HCT116 (cell line): ENCODE measurements around the gene XG. TPM values are rescaled to one million over a fixed set of nuclear protein-coding genes. Genes with fewer than 3 reads are reported as not detected.

Experiments used
- ATAC-seq: fragments of 200-7000 bp; cut with Tn5 transposase; 2 replicates; pipeline ENCODE4 v1.9.1; 2020; ENCODE audit warnings: mild to moderate bottlenecking, moderate library complexity
- BruUV-seq: library from RNA; stranded (reverse); fragments of 400-500 nt; replicated peaks from 2 replicates; lab custom pipeline; 2021; lab: Mats Ljungman, UMichigan
- CTCF ChIA-PET: fragments of 300-600 bp; sonication (Branson Sonifier 250); formaldehyde crosslinking; loops from one replicate; lab custom pipeline; 2021; ENCODE audit warnings: antibody characterized with exemption; lab: Charles Lee
- POLR2A ChIA-PET: fragments of 300-600, 350-600 bp; sonication (Branson Sonifier 250); formaldehyde crosslinking; loops from one replicate; lab custom pipeline; 2021; ENCODE audit warnings: antibody characterized with exemption; lab: Charles Lee
- RAD21 ChIA-PET, 2 experiments: fragments of 300-600 bp; sonication (Branson Sonifier 250); formaldehyde crosslinking; loops; one replicate each; lab custom pipeline; 2023; ENCODE audit warnings: low total read pairs in 2 of 2; ENCODE audit not compliant: uncharacterized antibody in 2 of 2, unreplicated experiment in 2 of 2, low non-redundant PET in 1 of 2; lab: Charles Lee
- DNase-seq: peaks from one replicate; pipeline ENCODE4 v3.0.0-alpha.2; 2010; ENCODE audit warnings: low read depth, low spot score
- H2AFZ ChIP-seq: fragments of 200-600 bp; shearing (Covaris generic), sonication (generic); 2 replicates; pipeline ENCODE4 v1.6.1; 2017; ENCODE audit warnings: low read depth, mixed run types, mixed read lengths, antibody characterized with exemption, low read length; ENCODE audit not compliant: poor library complexity, severe bottlenecking
- H3K27ac ChIP-seq: 2 replicates; pipeline ENCODE4 v1.5.1; 2012; ENCODE audit warnings: low read depth, low read length
- H3K27me3 ChIP-seq: fragments of 200-600 bp; sonication (generic); 2 replicates; pipeline ENCODE4 v1.6.1; 2016; ENCODE audit warnings: mixed run types, low read length, mixed read lengths; ENCODE audit not compliant: insufficient read depth
- H3K36me3 ChIP-seq, 2 experiments: fragments of 200-500 bp in 1 of 2; fragments of 200-600 bp in 1 of 2; sonication (Bioruptor generic) in 1 of 2; sonication (generic) in 1 of 2; 2 replicates each; pipeline versions ENCODE4 v1.5.1 to v1.6.1; 2014 to 2016; ENCODE audit warnings: low read length in 2 of 2, inconsistent platforms in 1 of 2, mixed read lengths in 1 of 2, mixed run types in 1 of 2; ENCODE audit not compliant: insufficient read depth in 2 of 2, control insufficient read depth in 1 of 2
- H3K4me1 ChIP-seq, 2 experiments: fragments of 200-600 bp in 1 of 2; sonication (generic) in 1 of 2; 2 replicates each; pipeline versions ENCODE4 v1.5.1 to v1.6.1; 2012 to 2017; ENCODE audit warnings: low read length in 2 of 2, inconsistent platforms in 1 of 2, mild to moderate bottlenecking in 1 of 2, mixed read lengths in 1 of 2, mixed run types in 1 of 2, moderate library complexity in 1 of 2; ENCODE audit not compliant: insufficient read depth in 2 of 2, control insufficient read depth in 1 of 2
- H3K4me2 ChIP-seq: fragments of 200-600 bp; sonication (generic); 2 replicates; pipeline ENCODE4 v1.6.1; 2017; ENCODE audit warnings: mixed run types, low read length, mixed read lengths
- H3K4me3 ChIP-seq, 2 experiments: fragments of 200-600 bp in 1 of 2; sonication (generic) in 1 of 2; replicated peaks in 1 of 2; 2 replicates each; pipeline ENCODE4 v1.5.1; 2011 to 2016; ENCODE audit warnings: low read length in 2 of 2, control low read depth in 1 of 2, low read depth in 1 of 2, mild to moderate bottlenecking in 1 of 2, mixed read lengths in 1 of 2, mixed run types in 1 of 2
- H3K79me2 ChIP-seq: fragments of 200-600 bp; sonication (generic); 2 replicates; pipeline ENCODE4 v1.6.1; 2017; ENCODE audit warnings: mild to moderate bottlenecking, mixed run types, low read length, moderate library complexity, mixed read lengths; ENCODE audit not compliant: insufficient read depth
- H3K9ac ChIP-seq: fragments of 200-600 bp; sonication (generic); 2 replicates; pipeline ENCODE4 v1.6.1; 2016; ENCODE audit warnings: low read length, mixed read lengths
- H3K9me2 ChIP-seq: fragments of 200-600 bp; sonication (generic), shearing (Covaris generic); 2 replicates; pipeline ENCODE4 v1.6.1; 2017; ENCODE audit warnings: mixed run types, mild to moderate bottlenecking, moderate library complexity; ENCODE audit not compliant: insufficient read depth
- H3K9me3 ChIP-seq, 2 experiments: fragments of 200-500 bp in 1 of 2; fragments of 200-600 bp in 1 of 2; sonication (Bioruptor generic) in 1 of 2; sonication (generic) in 1 of 2; 2 replicates each; pipeline ENCODE4 v1.6.1; 2014 to 2017; ENCODE audit warnings: low read length in 2 of 2, mixed read lengths in 2 of 2, inconsistent platforms in 1 of 2, low read depth in 1 of 2, mild to moderate bottlenecking in 1 of 2, mixed run types in 1 of 2, moderate library complexity in 1 of 2; ENCODE audit not compliant: control insufficient read depth in 1 of 2, insufficient read depth in 1 of 2
- H4K20me1 ChIP-seq: fragments of 200-600 bp; sonication (generic), shearing (Covaris generic); 2 replicates; pipeline ENCODE4 v1.6.1; 2017; ENCODE audit warnings: mixed run types, mild to moderate bottlenecking, moderate library complexity; ENCODE audit not compliant: insufficient read depth
- EGR1 ChIP-seq: IDR thresholded peaks from 2 replicates; pipeline ENCODE4 v1.6.1; 2012; ENCODE audit warnings: low read depth
- EZH2 ChIP-seq: fragments of 200-600 bp; sonication (generic); IDR thresholded peaks from 2 replicates; pipeline ENCODE4 v1.6.1; 2017; ENCODE audit warnings: antibody characterized with exemption, mixed run types
- POLR2A ChIP-seq: IDR thresholded peaks from 2 replicates; pipeline ENCODE4 v1.7.0; 2011; ENCODE audit warnings: borderline replicate concordance; ENCODE audit not compliant: insufficient read depth, insufficient read length; ENCODE audit errors: extremely low read depth
- TCF7L2 ChIP-seq: IDR thresholded peaks from 2 replicates; pipeline ENCODE4 v1.7.0; 2011; ENCODE audit warnings: borderline replicate concordance, inconsistent platforms; ENCODE audit not compliant: insufficient read depth, insufficient read length; ENCODE audit errors: extremely low read depth
- ZNF274 ChIP-seq: fragments of 200-500 bp; sonication (Bioruptor generic); IDR thresholded peaks from 2 replicates; pipeline ENCODE4 v1.6.1; 2014; ENCODE audit warnings: mild to moderate bottlenecking, low read depth, low read length, inconsistent platforms
- intact Hi-C: fragments of 100-400 bp; cut with micrococcal nuclease; formaldehyde crosslinking; loops from 2 replicates; pipeline ENCODE4 v1.10.0; 2022
- total RNA-seq: library from RNA; stranded (reverse); gene quantifications from one replicate; pipeline ENCODE4 v1.2.1, GENCODE V29; 2021; ENCODE audit not compliant: unreplicated experiment
- TF ChIP-seq, protein P1 (sequence below): IDR thresholded peaks from 2 replicates; pipeline ENCODE4 v1.6.1; 2012; ENCODE audit warnings: low read depth
- TF ChIP-seq, protein P2 (sequence below): IDR thresholded peaks from 2 replicates; pipeline ENCODE4 v1.6.1; 2011; ENCODE audit warnings: mild to moderate bottlenecking, low read length, moderate library complexity; ENCODE audit not compliant: insufficient replicate concordance; ENCODE audit errors: extremely low read depth

The XG gene
- total RNA-seq, 1 experiment from 2014 or later = not detected

DNA sequence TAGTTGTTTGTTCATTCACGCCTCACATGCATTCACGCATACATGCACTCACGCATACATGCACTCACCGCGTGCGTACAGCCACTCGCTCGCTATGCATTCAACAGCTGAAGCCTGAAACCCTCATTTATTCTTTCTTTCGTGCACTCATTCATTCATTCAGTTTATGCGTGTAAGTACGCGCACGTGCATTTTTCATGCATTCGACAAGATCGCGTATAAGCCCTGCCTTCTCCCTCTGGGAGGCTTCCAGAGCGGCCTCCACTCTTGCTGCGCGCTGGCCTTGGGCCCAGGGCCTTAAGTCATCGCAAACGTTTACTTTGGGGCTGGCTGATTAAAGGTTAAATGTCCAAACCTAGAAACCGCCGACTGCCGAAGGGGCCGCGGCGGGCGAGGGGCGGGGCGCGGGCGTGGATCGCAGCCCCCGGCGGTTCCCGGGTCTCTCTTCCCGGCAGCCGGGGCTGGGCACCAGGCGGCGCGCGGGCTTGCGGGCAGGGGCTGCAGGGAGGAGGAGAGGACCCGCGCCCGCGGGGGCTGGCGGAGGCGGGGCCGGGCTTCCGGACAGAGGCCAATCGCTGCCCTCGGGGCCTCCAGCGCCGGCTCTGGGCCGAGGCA lies 76.6 kb downstream of the XG start, which contains the start of gene GYG2:
Gene GYG2, plus strand, starts transcription at position 587 of the 615 bp plus-strand sequence. CDS start 1,259 bp downstream, outside the sequence.
- BruUV-seq = no TSS peak
- RAD21 ChIA-PET = no interaction called here
- intact Hi-C loops = no loop called here

More for the DNA sequence above, 76.6 kb downstream of the XG start, which contains the start of gene GYG2:
- TF ChIP-seq EZH2 (no peak), EGR1 (no peak), POLR2A (no peak), ZNF274 (no peak), TCF7L2 (no peak)
- TF ChIP-seq, protein P1, sequence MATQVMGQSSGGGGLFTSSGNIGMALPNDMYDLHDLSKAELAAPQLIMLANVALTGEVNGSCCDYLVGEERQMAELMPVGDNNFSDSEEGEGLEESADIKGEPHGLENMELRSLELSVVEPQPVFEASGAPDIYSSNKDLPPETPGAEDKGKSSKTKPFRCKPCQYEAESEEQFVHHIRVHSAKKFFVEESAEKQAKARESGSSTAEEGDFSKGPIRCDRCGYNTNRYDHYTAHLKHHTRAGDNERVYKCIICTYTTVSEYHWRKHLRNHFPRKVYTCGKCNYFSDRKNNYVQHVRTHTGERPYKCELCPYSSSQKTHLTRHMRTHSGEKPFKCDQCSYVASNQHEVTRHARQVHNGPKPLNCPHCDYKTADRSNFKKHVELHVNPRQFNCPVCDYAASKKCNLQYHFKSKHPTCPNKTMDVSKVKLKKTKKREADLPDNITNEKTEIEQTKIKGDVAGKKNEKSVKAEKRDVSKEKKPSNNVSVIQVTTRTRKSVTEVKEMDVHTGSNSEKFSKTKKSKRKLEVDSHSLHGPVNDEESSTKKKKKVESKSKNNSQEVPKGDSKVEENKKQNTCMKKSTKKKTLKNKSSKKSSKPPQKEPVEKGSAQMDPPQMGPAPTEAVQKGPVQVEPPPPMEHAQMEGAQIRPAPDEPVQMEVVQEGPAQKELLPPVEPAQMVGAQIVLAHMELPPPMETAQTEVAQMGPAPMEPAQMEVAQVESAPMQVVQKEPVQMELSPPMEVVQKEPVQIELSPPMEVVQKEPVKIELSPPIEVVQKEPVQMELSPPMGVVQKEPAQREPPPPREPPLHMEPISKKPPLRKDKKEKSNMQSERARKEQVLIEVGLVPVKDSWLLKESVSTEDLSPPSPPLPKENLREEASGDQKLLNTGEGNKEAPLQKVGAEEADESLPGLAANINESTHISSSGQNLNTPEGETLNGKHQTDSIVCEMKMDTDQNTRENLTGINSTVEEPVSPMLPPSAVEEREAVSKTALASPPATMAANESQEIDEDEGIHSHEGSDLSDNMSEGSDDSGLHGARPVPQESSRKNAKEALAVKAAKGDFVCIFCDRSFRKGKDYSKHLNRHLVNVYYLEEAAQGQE = no peak
- TF ChIP-seq, protein P2, sequence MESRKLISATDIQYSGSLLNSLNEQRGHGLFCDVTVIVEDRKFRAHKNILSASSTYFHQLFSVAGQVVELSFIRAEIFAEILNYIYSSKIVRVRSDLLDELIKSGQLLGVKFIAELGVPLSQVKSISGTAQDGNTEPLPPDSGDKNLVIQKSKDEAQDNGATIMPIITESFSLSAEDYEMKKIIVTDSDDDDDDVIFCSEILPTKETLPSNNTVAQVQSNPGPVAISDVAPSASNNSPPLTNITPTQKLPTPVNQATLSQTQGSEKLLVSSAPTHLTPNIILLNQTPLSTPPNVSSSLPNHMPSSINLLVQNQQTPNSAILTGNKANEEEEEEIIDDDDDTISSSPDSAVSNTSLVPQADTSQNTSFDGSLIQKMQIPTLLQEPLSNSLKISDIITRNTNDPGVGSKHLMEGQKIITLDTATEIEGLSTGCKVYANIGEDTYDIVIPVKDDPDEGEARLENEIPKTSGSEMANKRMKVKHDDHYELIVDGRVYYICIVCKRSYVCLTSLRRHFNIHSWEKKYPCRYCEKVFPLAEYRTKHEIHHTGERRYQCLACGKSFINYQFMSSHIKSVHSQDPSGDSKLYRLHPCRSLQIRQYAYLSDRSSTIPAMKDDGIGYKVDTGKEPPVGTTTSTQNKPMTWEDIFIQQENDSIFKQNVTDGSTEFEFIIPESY = no peak
- TF ChIP-seq, all 23 proteins: peak for 0
- no peak within 1 kb of the TSS for H3K27ac ChIP-seq
- H3K4me1 ChIP-seq = no peaks in the 10 kb centered on the region
- DNase-seq (no peak), ATAC-seq (no peak)
- no peak within 1 kb of the TSS for H3K4me3 ChIP-seq
- H4K20me1 ChIP-seq = no peaks in the 10 kb centered on the region
- no peaks in the 10 kb centered on the region for H3K36me3 ChIP-seq
- H3K79me2 ChIP-seq = no peaks in the 10 kb centered on the region
- H2AFZ ChIP-seq = no peak within 1 kb of the TSS
- no peaks in the 10 kb centered on the region for H3K9me2 ChIP-seq
- H3K9ac ChIP-seq = no peak within 1 kb of the TSS
- ChIA-PET POLR2A (no interaction called here), CTCF (no interaction called here)
- H3K9me3 ChIP-seq = no peaks in the 10 kb centered on the region
- H3K27me3 ChIP-seq = no peaks in the 10 kb centered on the region
- no peak within 1 kb of the TSS for H3K4me2 ChIP-seq
